ENCODE results near the gene PREX1.

PREX1 gene

GRCh38 chr20:48674461-48674860, 153.3 kb downstream of the PREX1 start:
- no peaks in the 10 kb centered on the region for H3K27me3 ChIP-seq (replicated peaks)
- in situ Hi-C loops (cut with HindIII; ENCODE audit: low pct_ligation_motif_present, low sequenced_read_pairs) = loop anchor here (25.0 kb wide), 1 partner anchor 238 kb away; the partner anchor contains the start of gene ARFGEF2
- TF ChIP-seq, protein P1, sequence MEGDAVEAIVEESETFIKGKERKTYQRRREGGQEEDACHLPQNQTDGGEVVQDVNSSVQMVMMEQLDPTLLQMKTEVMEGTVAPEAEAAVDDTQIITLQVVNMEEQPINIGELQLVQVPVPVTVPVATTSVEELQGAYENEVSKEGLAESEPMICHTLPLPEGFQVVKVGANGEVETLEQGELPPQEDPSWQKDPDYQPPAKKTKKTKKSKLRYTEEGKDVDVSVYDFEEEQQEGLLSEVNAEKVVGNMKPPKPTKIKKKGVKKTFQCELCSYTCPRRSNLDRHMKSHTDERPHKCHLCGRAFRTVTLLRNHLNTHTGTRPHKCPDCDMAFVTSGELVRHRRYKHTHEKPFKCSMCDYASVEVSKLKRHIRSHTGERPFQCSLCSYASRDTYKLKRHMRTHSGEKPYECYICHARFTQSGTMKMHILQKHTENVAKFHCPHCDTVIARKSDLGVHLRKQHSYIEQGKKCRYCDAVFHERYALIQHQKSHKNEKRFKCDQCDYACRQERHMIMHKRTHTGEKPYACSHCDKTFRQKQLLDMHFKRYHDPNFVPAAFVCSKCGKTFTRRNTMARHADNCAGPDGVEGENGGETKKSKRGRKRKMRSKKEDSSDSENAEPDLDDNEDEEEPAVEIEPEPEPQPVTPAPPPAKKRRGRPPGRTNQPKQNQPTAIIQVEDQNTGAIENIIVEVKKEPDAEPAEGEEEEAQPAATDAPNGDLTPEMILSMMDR (IDR thresholded peaks at IDR 0.05; ENCODE audit: low read depth, low read length, missing control alignments) = no peak
- no peak for DNase-seq
- H3K36me3 ChIP-seq (replicated peaks) = peaks cover 6% of the 10 kb centered on the region
- no peak overlapping the region for H3K4me3 ChIP-seq (ENCODE audit: low read depth, low read length)
- no peak overlapping the region for H3K27ac ChIP-seq

DNA sequence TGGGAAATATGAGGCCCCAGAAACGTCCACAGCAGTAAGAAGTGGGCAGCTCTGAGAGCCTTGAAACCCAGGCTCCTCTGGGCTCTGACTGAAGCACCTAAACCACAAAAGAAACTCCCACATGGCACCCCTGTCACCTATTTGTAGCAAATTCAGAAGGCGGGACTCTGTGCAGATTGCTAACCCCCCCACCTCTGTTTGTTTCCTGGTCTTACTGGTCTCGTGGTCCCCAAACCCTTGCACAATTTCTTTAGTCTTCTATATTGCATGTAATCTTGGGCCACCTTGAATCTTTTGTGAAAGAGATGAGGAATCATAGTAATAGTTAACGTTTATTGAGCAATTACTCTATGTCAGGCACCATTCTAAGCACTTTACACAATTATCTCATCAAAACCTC, 154.3 kb downstream of the PREX1 start:
- in situ Hi-C loops (cut with HindIII; ENCODE audit: low pct_ligation_motif_present, low sequenced_read_pairs) = loop anchor here (25.0 kb wide), 1 partner anchor 239 kb away; the partner anchor contains the start of gene ARFGEF2
- DNase-seq = no peak
- Histone ChIP-seq H3K27ac (no peak overlapping the region), H3K27me3 (replicated peaks) (no peaks in the 10 kb centered on the region), H3K4me3 (ENCODE audit: low read depth, low read length) (no peak overlapping the region), H3K36me3 (replicated peaks) (peaks cover under 1% of the 10 kb centered on the region)
- TF ChIP-seq, protein P1 (IDR thresholded peaks at IDR 0.05; ENCODE audit: low read depth, low read length, missing control alignments) = no peak

- Histone ChIP-seq H3K27ac (no peak overlapping the region), H3K4me3 (ENCODE audit: low read depth, low read length) (no peak overlapping the region), H3K36me3 (replicated peaks) (no peaks in the 10 kb centered on the region), H3K27me3 (replicated peaks) (no peaks in the 10 kb centered on the region)
- DNase-seq = no peak
- in situ Hi-C loops (cut with HindIII; ENCODE audit: low pct_ligation_motif_present, low sequenced_read_pairs) = loop anchor here (25.0 kb wide), 1 partner anchor 240 kb away; the partner anchor contains the start of gene ARFGEF2
- TF ChIP-seq, protein P1 (IDR thresholded peaks at IDR 0.05; ENCODE audit: low read depth, low read length, missing control alignments) = no peak
Measured at GRCh38 chr20:48672324-48672723, 155.5 kb downstream of the PREX1 start.

DNA sequence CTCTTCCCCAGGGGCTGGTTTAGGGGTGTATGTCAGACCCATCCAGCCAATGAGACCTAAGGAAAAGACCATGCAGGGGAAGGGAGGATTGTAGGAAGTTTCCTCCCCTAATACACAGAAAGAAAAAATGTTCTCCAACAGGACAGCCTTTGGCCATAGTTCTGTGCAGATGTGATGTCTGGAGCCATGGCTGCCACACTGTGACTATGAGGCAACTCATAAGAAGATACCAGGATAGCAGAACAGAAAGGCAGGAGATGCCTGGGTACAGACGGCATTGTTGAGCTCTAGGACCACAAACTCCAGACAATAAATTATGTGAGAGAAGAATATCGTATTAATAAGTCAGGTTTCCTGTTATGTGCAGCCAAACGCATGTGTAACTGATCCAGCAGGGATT, 156.7 kb downstream of the PREX1 start:
- in situ Hi-C loops (cut with HindIII; ENCODE audit: low pct_ligation_motif_present, low sequenced_read_pairs) = loop anchor here (25.0 kb wide), 1 partner anchor 241 kb away; the partner anchor contains the start of gene ARFGEF2
- no peak for DNase-seq
- Histone ChIP-seq H3K27ac (no peak overlapping the region), H3K36me3 (replicated peaks) (no peaks in the 10 kb centered on the region), H3K4me3 (ENCODE audit: low read depth, low read length) (no peak overlapping the region), H3K27me3 (replicated peaks) (no peaks in the 10 kb centered on the region)
- TF ChIP-seq, protein P1 (IDR thresholded peaks at IDR 0.05; ENCODE audit: low read depth, low read length, missing control alignments) = no peak

DNA sequence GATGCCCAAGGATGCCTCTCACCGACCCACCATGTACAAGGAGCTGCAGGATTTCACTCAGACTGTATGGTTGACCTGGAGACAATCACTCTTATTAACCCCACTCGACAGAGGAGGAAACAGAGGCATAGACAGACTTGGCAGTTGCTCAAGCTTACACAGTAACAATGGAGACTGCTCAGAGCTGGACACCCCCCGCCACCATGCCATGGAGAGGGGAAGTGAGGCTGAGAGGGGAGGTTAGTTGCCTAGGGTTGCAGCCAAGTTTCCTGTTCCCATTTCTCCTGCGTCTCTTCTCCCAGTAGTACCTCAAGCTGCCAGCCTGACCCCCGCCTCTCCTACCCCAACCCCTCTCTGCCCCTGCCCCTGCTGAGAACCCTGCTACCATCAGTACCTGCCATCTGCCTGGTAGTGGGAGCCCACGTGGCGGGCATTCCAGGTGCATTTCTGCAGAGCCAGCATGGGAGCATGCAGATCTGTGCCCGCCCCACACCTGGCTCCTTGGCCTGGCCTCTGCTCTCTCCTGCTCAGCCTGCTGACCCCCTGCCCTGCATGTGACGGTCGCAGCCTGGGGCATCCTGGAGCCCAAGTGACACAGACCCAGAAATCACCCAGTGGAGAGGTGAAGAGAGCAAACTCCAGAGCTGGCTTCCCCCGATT, 157.7 kb downstream of the PREX1 start:
- Histone ChIP-seq H3K36me3 (replicated peaks) (no peaks in the 10 kb centered on the region), H3K27ac (no peak overlapping the region), H3K27me3 (replicated peaks) (no peaks in the 10 kb centered on the region), H3K4me3 (ENCODE audit: low read depth, low read length) (no peak overlapping the region)
- DNase-seq = no peak
- TF ChIP-seq, protein P1 (IDR thresholded peaks at IDR 0.05; ENCODE audit: low read depth, low read length, missing control alignments) = no peak
- in situ Hi-C loops (cut with HindIII; ENCODE audit: low pct_ligation_motif_present, low sequenced_read_pairs) = loop anchor here (25.0 kb wide), 1 partner anchor 242 kb away; the partner anchor contains the start of gene ARFGEF2
